Activated CD8-positive, alpha-beta T cell treated with anti-CD3 and anti-CD28 coated beads for 36 hours (primary cell): ENCODE data around the gene CYBB. TPM values are rescaled to one million over a fixed set of nuclear protein-coding genes. Genes with fewer than 3 reads are reported as not detected.

Source experiments
- ATAC-seq: fragments of 200-7000 bp; cut with Tn5 transposase; one replicate; pipeline ENCODE4 v1.10.0; 2021; ENCODE audit warnings: mild to moderate bottlenecking, moderate library complexity
- CTCF ChIA-PET: fragments of 350-600 bp; sonication (Branson Sonifier 250); formaldehyde crosslinking; loops from one replicate; lab custom pipeline; 2021; ENCODE audit warnings: antibody characterized with exemption; lab: Charles Lee
- POLR2A ChIA-PET: fragments of 350-600 bp; sonication (Branson Sonifier 250); formaldehyde crosslinking; loops from one replicate; lab custom pipeline; 2021; ENCODE audit warnings: antibody characterized with exemption; lab: Charles Lee
- DNase-seq: peaks from one replicate; pipeline ENCODE4 v3.0.0-alpha.2; 2020
- H3K27ac Mint-ChIP-seq: one replicate; pipeline ENCODE4 v1.8.0; 2021; ENCODE audit warnings: mild to moderate bottlenecking, mixed read lengths
- H3K27me3 Mint-ChIP-seq: one replicate; pipeline ENCODE4 v1.8.0; 2021; ENCODE audit warnings: mixed read lengths
- H3K36me3 Mint-ChIP-seq: one replicate; pipeline ENCODE4 v1.8.0; 2021; ENCODE audit warnings: low read depth, mixed read lengths
- H3K4me1 Mint-ChIP-seq: one replicate; pipeline ENCODE4 v1.8.0; 2021; ENCODE audit warnings: low read depth, mixed read lengths
- H3K4me3 Mint-ChIP-seq: one replicate; pipeline ENCODE4 v1.8.0; 2021; ENCODE audit warnings: mild to moderate bottlenecking, moderate library complexity, mixed read lengths
- H3K9me3 Mint-ChIP-seq: one replicate; pipeline ENCODE4 v1.8.0; 2021; ENCODE audit warnings: mixed read lengths
- CTCF ChIP-seq: fragments of 200-600 bp; IDR thresholded peaks from one replicate; pipeline ENCODE4 v1.8.0; 2022; ENCODE audit warnings: antibody characterized with exemption, mild to moderate bottlenecking
- intact Hi-C: fragments of 100-400 bp; cut with micrococcal nuclease; formaldehyde crosslinking; loops from one replicate; pipeline ENCODE4 v1.10.0; 2022
- total RNA-seq, 2 experiments: library from RNA; stranded (reverse); gene quantifications; one replicate each; pipeline ENCODE4 v1.2.3, GENCODE V29; 2021

The CYBB gene
- total RNA-seq, 2 experiments from 2014 or later: 0.07 to 0.25 TPM

- ChIA-PET POLR2A (no interaction called here), CTCF (interaction anchor here (1.7 kb wide), 1 partner anchor 40 kb away, joined by 6 read pairs; no protein-coding TSS in a partner anchor)
These were observed 5.7 kb downstream of the CYBB start for GRCh38 chrX:37785569-37785968.

GRCh38 chrX:37786624-37787422 lies 7.0 kb downstream of the CYBB start:
- DNase-seq (no peak), ATAC-seq (peak; percentile 56)
- Mint-ChIP-seq H3K4me3 (no peak overlapping the region), H3K9me3 (no peaks in the 10 kb centered on the region), H3K36me3 (no peaks in the 10 kb centered on the region), H3K4me1 (peaks cover 23% of the 10 kb centered on the region), H3K27ac (peak overlapping the region; percentile 66), H3K27me3 (no peaks in the 10 kb centered on the region)
- POLR2A ChIA-PET: no interaction called here
- intact Hi-C loops: no loop called here
- CTCF ChIA-PET: no interaction called here
- no peak for TF ChIP-seq CTCF

More at GRCh38 chrX:37785569-37785968, 5.7 kb downstream of the CYBB start:
- Mint-ChIP-seq H3K27ac (no peak overlapping the region), H3K4me1 (peaks cover 23% of the 10 kb centered on the region), H3K4me3 (no peak overlapping the region), H3K27me3 (no peaks in the 10 kb centered on the region), H3K36me3 (no peaks in the 10 kb centered on the region), H3K9me3 (no peaks in the 10 kb centered on the region)
- no peak for TF ChIP-seq CTCF
- ATAC-seq: no peak
- no peak for DNase-seq
- intact Hi-C loops: no loop called here

- POLR2A ChIA-PET: no interaction called here
- no peaks in the 10 kb centered on the region for H3K9me3 Mint-ChIP-seq
- H3K27me3 Mint-ChIP-seq: no peaks in the 10 kb centered on the region
- ATAC-seq (no peak), DNase-seq (no peak)
- no peak overlapping the region for H3K4me3 Mint-ChIP-seq
- H3K27ac Mint-ChIP-seq: peak overlapping the region; percentile 66
- no peaks in the 10 kb centered on the region for H3K36me3 Mint-ChIP-seq
- CTCF ChIA-PET: interaction anchor here (1.4 kb wide), 1 partner anchor 38 kb away, joined by 3 read pairs; no protein-coding TSS in a partner anchor
- TF ChIP-seq CTCF: no peak
- intact Hi-C loops: no loop called here
- H3K4me1 Mint-ChIP-seq: peaks cover 23% of the 10 kb centered on the region
These were observed 7.6 kb downstream of the CYBB start for GRCh38 chrX:37787423-37787869.

- POLR2A ChIA-PET: no interaction called here
- CTCF ChIA-PET: no interaction called here
- H3K9me3 Mint-ChIP-seq: no peaks in the 10 kb centered on the region
- intact Hi-C loops: no loop called here
- no peaks in the 10 kb centered on the region for H3K27me3 Mint-ChIP-seq
- H3K27ac Mint-ChIP-seq: no peak overlapping the region
- TF ChIP-seq CTCF: no peak
- H3K4me3 Mint-ChIP-seq: no peak overlapping the region
- peaks cover 14% of the 10 kb centered on the region for H3K4me1 Mint-ChIP-seq
- DNase-seq (no peak), ATAC-seq (no peak)
- no peaks in the 10 kb centered on the region for H3K36me3 Mint-ChIP-seq
These were observed 16.5 kb downstream of the CYBB start for GRCh38 chrX:37796310-37796709.

GRCh38 chrX:37796805-37797204 lies 16.9 kb downstream of the CYBB start:
- H3K36me3 Mint-ChIP-seq: no peaks in the 10 kb centered on the region
- H3K9me3 Mint-ChIP-seq: no peaks in the 10 kb centered on the region
- ChIA-PET CTCF (no interaction called here), POLR2A (no interaction called here)
- intact Hi-C loops: no loop called here
- H3K4me1 Mint-ChIP-seq: peaks cover 14% of the 10 kb centered on the region
- no peak for DNase-seq
- no peak for TF ChIP-seq CTCF
- ATAC-seq: peak; percentile 56
- no peak overlapping the region for H3K27ac Mint-ChIP-seq
- H3K4me3 Mint-ChIP-seq: no peak overlapping the region
- no peaks in the 10 kb centered on the region for H3K27me3 Mint-ChIP-seq
